NCI-H2081 (cell line): ENCODE measurements around the gene NR1H2.
"Not testable (repeated sequence)": the region's sequence is repeated elsewhere in the genome, so short reads cannot be mapped to it uniquely, and the experiment has no call there.

ENCODE experiments used
- DNase-seq, 2 experiments: peaks; one replicate each; lab custom pipeline; 2025; lab: John Stamatoyannopoulos, UW

Gene NR1H2

GRCh38 chr19:50376166-50377050, at the start of gene NR1H2:
Gene NR1H2 (plus strand): TSS chr19:50376457. CDS start chr19:50377606, 1,149 bp downstream.
- DNase-seq: peak; percentile 94 to 97

- no peak for DNase-seq
These were observed 49.2 kb upstream of the NR1H2 start for GRCh38 chr19:50327013-50327412.

GRCh38 chr19:50327461-50328223, 48.6 kb upstream of the NR1H2 start:
- no peak for DNase-seq

- DNase-seq: no peak
These were observed 47.9 kb upstream of the NR1H2 start for GRCh38 chr19:50328224-50328872.

GRCh38 chr19:50328873-50329145, 47.4 kb upstream of the NR1H2 start:
- no peak for DNase-seq

- peak; percentile 85 to 94 for DNase-seq
These were observed 46.9 kb upstream of the NR1H2 start, which contains the start of gene KCNC3 for GRCh38 chr19:50329146-50329925. Gene KCNC3 (minus strand): TSS chr19:50329377. CDS start chr19:50329082, 295 bp downstream.

GRCh38 chr19:50329926-50330294, 46.3 kb upstream of the NR1H2 start:
- DNase-seq: not testable (repeated sequence)

- peak; percentile 50 to 59 for DNase-seq
These were observed 45.7 kb upstream of the NR1H2 start for GRCh38 chr19:50330365-50331078.

GRCh38 chr19:50331221-50331993, 44.9 kb upstream of the NR1H2 start:
- no peak for DNase-seq

- DNase-seq: no peak
These were observed 44.3 kb upstream of the NR1H2 start for GRCh38 chr19:50331994-50332243.

GRCh38 chr19:50332244-50333038, 43.8 kb upstream of the NR1H2 start:
- no peak for DNase-seq

- peak; percentile 62 to 68 for DNase-seq
These were observed 43.0 kb upstream of the NR1H2 start for GRCh38 chr19:50333235-50333736.

GRCh38 chr19:50333737-50334617, 42.3 kb upstream of the NR1H2 start:
- peak; percentile 62 to 68 for DNase-seq

GRCh38 chr19:50334741-50335421, 41.4 kb upstream of the NR1H2 start:
- DNase-seq: no peak

GRCh38 chr19:50337031-50337430, 39.2 kb upstream of the NR1H2 start:
- DNase-seq: not testable (repeated sequence)

- no peak for DNase-seq
These were observed 35.9 kb upstream of the NR1H2 start for GRCh38 chr19:50340331-50340730.

GRCh38 chr19:50341091-50341564, 35.1 kb upstream of the NR1H2 start:
- DNase-seq: no peak
